ENCODE data around the gene RCCD1. TPM values are rescaled to one million over a fixed set of nuclear protein-coding genes. Genes with fewer than 3 reads are reported as not detected.
A peak's percentile ranks its signal among the peaks of the same experiment; 100 is the strongest.

RCCD1 gene
- total and polyA plus RNA-seq, 9 of the 15 experiments (the other 6 are each of a cell fraction or from before 2014, with no cell fraction given) = 11.1 to 51.4 (median 24.7) TPM

DNA sequence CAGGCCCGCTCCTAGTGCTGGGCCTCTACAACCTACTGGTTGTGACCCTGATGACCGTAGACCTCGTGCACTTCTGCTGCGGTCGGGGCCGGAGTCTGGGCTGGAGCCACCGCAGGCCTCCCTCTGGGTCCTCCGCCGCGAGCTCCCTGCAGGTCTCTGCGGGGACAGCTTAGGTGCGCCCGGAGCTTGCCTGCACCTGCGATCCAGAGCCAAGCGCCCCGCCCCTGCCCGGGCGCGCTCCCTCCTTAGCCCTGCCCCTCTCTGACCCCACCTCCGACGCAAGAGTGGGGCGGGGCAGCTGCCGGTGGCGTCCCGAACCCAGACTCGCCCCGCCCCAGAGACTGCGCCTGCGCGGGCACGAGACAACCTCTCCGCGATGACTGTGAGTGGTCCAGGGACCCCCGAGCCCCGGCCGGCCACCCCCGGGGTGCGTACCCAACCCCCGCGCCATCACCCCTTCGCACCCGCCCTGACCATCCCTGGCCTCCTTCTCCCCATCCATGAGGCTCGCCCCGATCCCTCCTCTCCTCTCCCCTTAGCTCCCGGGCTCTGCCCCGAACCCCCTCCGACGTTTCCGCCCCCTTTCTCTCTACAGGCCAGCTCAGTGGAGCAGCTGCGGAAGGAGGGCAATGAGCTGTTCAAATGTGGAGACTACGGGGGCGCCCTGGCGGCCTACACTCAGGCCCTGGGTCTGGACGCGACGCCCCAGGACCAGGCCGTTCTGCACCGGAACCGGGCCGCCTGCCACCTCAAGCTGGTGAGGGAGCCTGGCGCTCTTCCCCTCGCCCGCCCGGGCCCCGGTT is 19.5 kb upstream of the RCCD1 start, which contains the start of gene UNC45A (continued):
- TF ChIP-seq L3MBTL2 (IDR thresholded peaks at IDR 0.05) (0 out of 2 replicates have a peak, but pooled peaks have one; percentile 26), HNRNPLL (IDR thresholded peaks at IDR 0.05; ENCODE audit: low read depth, low read length, poor library complexity, severe bottlenecking) (peak; percentile 57), MTA3 (IDR thresholded peaks at IDR 0.05; ENCODE audit: borderline replicate concordance) (no peak; the same call in 1 of the 2 replicates), SNRNP70 (optimal IDR thresholded peaks at IDR 0.05; ENCODE audit: low read depth, low read length) (no peak), ZNF639 (CRISPR knock-in tag; conservative IDR thresholded peaks at IDR 0.05 in 1 of 2, IDR thresholded peaks at IDR 0.05 in 1 of 2) (no peak), MYC (IDR thresholded peaks at IDR 0.05; ENCODE audit: low read depth, low read length) (no peak), MYC (CRISPR knock-in tag; IDR thresholded peaks at IDR 0.05; ENCODE audit: borderline replicate concordance, low read depth) (0 out of 2 replicates have a peak, but pooled peaks have one; percentile 46), EP300 (IDR thresholded peaks at IDR 0.05; ENCODE audit: low read length) (no peak), NR2C2 (CRISPR knock-in tag; IDR thresholded peaks at IDR 0.05) (no peak), NR2C2 (tag; IDR thresholded peaks at IDR 0.05) (peak; percentile 34; the same call in 1 of the 2 replicates), TBP (optimal IDR thresholded peaks at IDR 0.05; ENCODE audit: low read depth, low read length) (peak; percentile 6), ZBTB17 (CRISPR knock-in tag; IDR thresholded peaks at IDR 0.05) (no peak), SIN3A (IDR thresholded peaks at IDR 0.05; ENCODE audit: borderline replicate concordance in 2 of 2, control insufficient read depth in 1 of 2, low read depth in 2 of 2, low read length in 2 of 2) (no peak; a peak in 2 of 4 replicates), ZNF224 (CRISPR knock-in tag; IDR thresholded peaks at IDR 0.05) (0 out of 2 replicates have a peak, but pooled peaks have one; percentile 42), ZNF444 (CRISPR knock-in tag; IDR thresholded peaks at IDR 0.05) (no peak)
- TF ChIP-seq, protein P1, sequence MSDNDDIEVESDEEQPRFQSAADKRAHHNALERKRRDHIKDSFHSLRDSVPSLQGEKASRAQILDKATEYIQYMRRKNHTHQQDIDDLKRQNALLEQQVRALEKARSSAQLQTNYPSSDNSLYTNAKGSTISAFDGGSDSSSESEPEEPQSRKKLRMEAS (CRISPR knock-in tag; IDR thresholded peaks at IDR 0.05) = 0 out of 2 replicates have a peak, but pooled peaks have one; percentile 1

All from K562 (cell line).